ENCODE data around the gene ZFR2. TPM values are rescaled to one million over a fixed set of nuclear protein-coding genes. Genes with fewer than 3 reads are reported as not detected.
A peak's percentile ranks its signal among the peaks of the same experiment; 100 is the strongest.

ZFR2 gene
- total RNA-seq, 4 donors from 2014 or later, result not detected

- Histone ChIP-seq H3K9me3 (peaks cover 0 to 21% (median 3%) of the 10 kb centered on the region in 4 donors), H3K27me3 (no peaks in the 10 kb centered on the region), H3K4me3 (no peak overlapping the region), H3K4me1 (no peaks in the 10 kb centered on the region), H3K27ac (no peak overlapping the region), H3K36me3 (no peaks in the 10 kb centered on the region)
- TF ChIP-seq POLR2A (IDR thresholded peaks at IDR 0.05) (no peak), CTCF (IDR thresholded peaks at IDR 0.05) (no peak), EP300 (IDR thresholded peaks at IDR 0.05) (no peak)
- 85 to 89% methylated on average over 48 to 49 of the region's 50 CpGs for WGBS, 2 donors
- no peak for DNase-seq (ENCODE audit: low spot score in 2 of 2)
Observed at GRCh38 chr19:3907626-3908265, 38.9 kb upstream of the ZFR2 start.

GRCh38 chr19:3904233-3904632 lies 35.4 kb upstream of the ZFR2 start:
- peaks cover 0 to under 1% (median 0%) of the 10 kb centered on the region in 4 donors for H3K9me3 ChIP-seq
- H3K27me3 ChIP-seq, result no peaks in the 10 kb centered on the region
- no peaks in the 10 kb centered on the region for H3K36me3 ChIP-seq
- no peaks in the 10 kb centered on the region for H3K4me1 ChIP-seq
- WGBS, 2 donors, result 93 to 94% methylated on average over 8 of the region's 8 CpGs
- TF ChIP-seq CTCF (IDR thresholded peaks at IDR 0.05) (no peak), POLR2A (IDR thresholded peaks at IDR 0.05) (no peak), EP300 (IDR thresholded peaks at IDR 0.05) (no peak)
- no peak overlapping the region for H3K27ac ChIP-seq
- no peak for DNase-seq (ENCODE audit: low spot score in 2 of 2)
- H3K4me3 ChIP-seq, result no peak overlapping the region

- Histone ChIP-seq H3K4me1 (no peaks in the 10 kb centered on the region), H3K27me3 (no peaks in the 10 kb centered on the region), H3K9me3 (peaks cover 0 to 14% (median 0%) of the 10 kb centered on the region in 4 donors), H3K4me3 (no peak overlapping the region), H3K27ac (no peak overlapping the region), H3K36me3 (no peaks in the 10 kb centered on the region)
- 76 to 82% methylated on average over 12 to 15 of the region's 15 CpGs for WGBS, 2 donors
- TF ChIP-seq CTCF (IDR thresholded peaks at IDR 0.05) (no peak), EP300 (IDR thresholded peaks at IDR 0.05) (no peak), POLR2A (IDR thresholded peaks at IDR 0.05) (no peak)
- no peak for DNase-seq (ENCODE audit: low spot score in 2 of 2)
Observed at GRCh38 chr19:3902317-3902973, 33.6 kb upstream of the ZFR2 start.

- no peaks in the 10 kb centered on the region for H3K4me1 ChIP-seq
- H3K27me3 ChIP-seq, result no peaks in the 10 kb centered on the region
- WGBS, 2 donors, result 71 to 73% methylated on average over 18 of the region's 18 CpGs
- no peak overlapping the region for H3K4me3 ChIP-seq
- no peak overlapping the region for H3K27ac ChIP-seq
- peak in 1 of 2 donors; percentile 5 for DNase-seq (ENCODE audit: low spot score in 2 of 2)
- H3K36me3 ChIP-seq, result no peaks in the 10 kb centered on the region
- peak in 1 of 2 donors; percentile 36 for TF ChIP-seq EP300 (IDR thresholded peaks at IDR 0.05)
- no peak for TF ChIP-seq POLR2A (IDR thresholded peaks at IDR 0.05)
- H3K9me3 ChIP-seq, result peaks cover 0 to 14% (median 0%) of the 10 kb centered on the region in 4 donors
Observed at GRCh38 chr19:3899531-3900294, 30.9 kb upstream of the ZFR2 start.

GRCh38 chr19:3898426-3898825 lies 29.6 kb upstream of the ZFR2 start:
- H3K27ac ChIP-seq, result no peak overlapping the region
- no peaks in the 10 kb centered on the region for H3K36me3 ChIP-seq
- TF ChIP-seq CTCF (IDR thresholded peaks at IDR 0.05) (no peak), POLR2A (IDR thresholded peaks at IDR 0.05) (no peak), EP300 (IDR thresholded peaks at IDR 0.05) (no peak)
- H3K4me1 ChIP-seq, result no peaks in the 10 kb centered on the region
- no peak overlapping the region for H3K4me3 ChIP-seq
- no peaks in the 10 kb centered on the region for H3K27me3 ChIP-seq
- peaks cover 0 to 14% (median 0%) of the 10 kb centered on the region in 4 donors for H3K9me3 ChIP-seq
- no peak for DNase-seq (ENCODE audit: low spot score in 2 of 2)
- 94 to 98% methylated on average over 3 of the region's 3 CpGs for WGBS, 2 donors

Measured in tibial nerve (tissue), 4 donors.